ENCODE results near the gene CAMSAP2. TPM values are rescaled to one million over a fixed set of nuclear protein-coding genes. Genes with fewer than 3 reads are reported as not detected.

CAMSAP2 gene
- total and polyA plus RNA-seq, 8 donors = 2.7 to 10.3 (median 4.4) TPM

- H3K27ac ChIP-seq = no peak overlapping the region
- ATAC-seq (no peak), DNase-seq (no peak), FAIRE-seq (no peak)
- H3K36me3 ChIP-seq = no peaks in the 10 kb centered on the region
- H3K27me3 ChIP-seq = no peaks in the 10 kb centered on the region
- no peak for TF ChIP-seq CTCF (IDR thresholded peaks at IDR 0.05)
- intact Hi-C loops (cut with DNase I) = no loop called here
- H3K4me1 ChIP-seq = no peaks in the 10 kb centered on the region
- H3K9me3 ChIP-seq = no peaks in the 10 kb centered on the region
- 74 to 83% methylated on average over 3 of the region's 3 CpGs for WGBS, 2 donors
- no peak overlapping the region for H3K4me3 ChIP-seq
Observed at GRCh38 chr1:200704986-200705500, 33.6 kb upstream of the CAMSAP2 start.

DNA sequence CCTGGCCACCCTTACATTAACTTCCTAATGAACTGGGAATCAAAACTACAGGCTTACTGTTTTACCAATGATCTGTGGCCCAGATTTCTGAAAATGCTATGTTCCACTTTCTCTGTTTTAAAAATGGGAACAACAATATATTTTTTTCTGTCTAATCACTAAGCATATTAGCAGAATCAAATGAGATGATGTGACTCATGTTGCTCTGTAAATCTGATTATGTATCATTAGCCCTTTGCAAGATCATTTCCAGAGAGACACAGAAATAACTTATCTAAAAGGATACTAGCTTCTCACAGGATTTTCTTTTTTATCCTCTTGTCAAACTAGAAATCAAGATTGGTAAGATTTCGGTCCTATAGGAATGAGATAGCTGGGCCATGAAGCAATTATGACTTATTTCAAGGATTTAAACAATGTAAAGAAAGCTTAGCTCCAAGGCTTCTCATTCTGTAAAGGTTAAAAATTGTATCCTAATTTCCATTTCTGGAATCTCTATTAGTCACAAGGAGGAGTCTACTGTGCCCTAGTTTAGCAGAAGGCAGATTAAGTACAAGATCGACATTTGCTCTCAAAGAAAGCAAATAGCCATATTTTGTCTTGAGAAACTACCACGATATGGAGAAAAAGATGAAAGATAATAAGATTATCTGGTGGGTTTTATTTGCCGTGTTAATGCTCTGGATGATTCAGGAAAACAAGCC is 32.4 kb upstream of the CAMSAP2 start:
- Histone ChIP-seq H3K4me3 (no peak overlapping the region), H3K36me3 (no peaks in the 10 kb centered on the region), H3K27ac (no peak overlapping the region), H3K9me3 (no peaks in the 10 kb centered on the region), H3K27me3 (no peaks in the 10 kb centered on the region), H3K4me1 (no peaks in the 10 kb centered on the region)
- FAIRE-seq = no peak
- 71 to 73% methylated on average over 4 of the region's 4 CpGs for WGBS, 2 donors
- no peak for ATAC-seq
- DNase-seq = no peak
- intact Hi-C loops (cut with DNase I) = no loop called here
- TF ChIP-seq CTCF (IDR thresholded peaks at IDR 0.05) = no peak

DNA sequence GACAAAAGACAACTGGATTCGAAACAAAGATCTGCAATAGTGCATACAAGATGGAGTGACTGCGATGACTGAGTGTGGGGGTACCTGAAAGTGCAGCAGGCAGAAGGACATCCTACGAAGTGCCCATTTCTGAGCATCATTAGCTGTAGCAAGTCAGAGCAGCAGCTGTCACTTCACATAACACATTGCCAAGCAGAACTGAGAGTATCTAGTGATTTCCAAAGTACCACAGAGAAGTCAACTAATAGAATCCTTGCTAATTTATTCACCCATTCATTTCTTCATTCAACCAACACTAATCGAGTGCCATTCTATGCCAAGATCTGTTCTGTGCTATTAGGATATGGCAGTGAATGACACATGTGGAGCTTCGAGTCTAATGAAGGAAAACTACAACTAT is 31.6 kb upstream of the CAMSAP2 start:
- DNase-seq = no peak
- whole genome bisulfite sequencing, 2 donors = 79 to 82% methylated on average over 5 of the region's 5 CpGs
- Histone ChIP-seq H3K4me3 (no peak overlapping the region), H3K4me1 (no peaks in the 10 kb centered on the region), H3K9me3 (no peaks in the 10 kb centered on the region), H3K27ac (no peak overlapping the region), H3K36me3 (no peaks in the 10 kb centered on the region), H3K27me3 (no peaks in the 10 kb centered on the region)
- no peak for ATAC-seq
- no peak for FAIRE-seq
- TF ChIP-seq CTCF (IDR thresholded peaks at IDR 0.05) = no peak
- intact Hi-C loops (cut with DNase I) = no loop called here

DNA sequence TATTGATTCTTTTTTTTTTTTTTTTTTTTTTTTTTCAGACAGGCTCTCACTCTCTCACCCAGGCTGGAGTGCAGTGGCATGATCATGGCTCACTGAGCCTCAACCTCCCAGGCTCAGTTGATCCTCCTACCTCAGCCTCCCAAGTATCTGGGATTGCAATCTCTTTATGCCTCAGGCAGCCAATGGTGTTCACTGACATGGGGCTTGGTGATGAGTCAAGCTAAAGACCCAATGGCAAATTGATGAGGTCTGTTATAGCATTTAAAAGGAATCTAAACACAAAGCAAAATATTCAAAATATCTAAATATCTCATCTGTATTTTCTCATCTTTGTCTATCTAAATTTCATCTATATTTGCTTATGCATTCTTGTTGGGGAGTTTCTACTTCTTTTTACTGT is 30.5 kb upstream of the CAMSAP2 start:
- Histone ChIP-seq H3K9me3 (no peaks in the 10 kb centered on the region), H3K4me1 (no peaks in the 10 kb centered on the region), H3K27me3 (no peaks in the 10 kb centered on the region), H3K27ac (no peak overlapping the region), H3K4me3 (no peak overlapping the region), H3K36me3 (no peaks in the 10 kb centered on the region)
- intact Hi-C loops (cut with DNase I) = no loop called here
- TF ChIP-seq CTCF (IDR thresholded peaks at IDR 0.05) = no peak
- no peak for DNase-seq
- no peak for FAIRE-seq
- no peak for ATAC-seq

DNA sequence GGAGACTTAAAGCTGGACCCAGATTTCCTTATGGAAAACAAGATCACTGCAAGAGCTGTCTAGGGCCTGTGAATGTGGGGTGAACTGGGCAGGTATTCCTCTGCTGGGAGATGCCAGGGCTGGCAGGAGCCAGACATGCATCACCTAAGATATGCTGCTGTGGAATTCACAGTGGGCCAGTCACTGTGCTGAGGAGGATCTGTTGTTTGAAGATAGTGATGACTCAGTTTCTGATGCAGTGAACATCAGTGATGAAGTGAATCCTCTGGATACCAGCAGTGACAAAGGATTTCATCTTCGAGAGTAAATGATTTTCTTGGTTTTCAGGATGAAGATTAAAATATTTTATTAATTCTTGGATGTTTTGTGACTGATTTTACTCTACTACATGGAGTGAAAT is 29.9 kb upstream of the CAMSAP2 start:
- H3K4me3 ChIP-seq = no peak overlapping the region
- H3K36me3 ChIP-seq = no peaks in the 10 kb centered on the region
- WGBS, 2 donors = 75 to 84% methylated on average over 1 of the region's 1 CpG
- ATAC-seq (no peak), FAIRE-seq (no peak), DNase-seq (no peak)
- no peaks in the 10 kb centered on the region for H3K4me1 ChIP-seq
- no peaks in the 10 kb centered on the region for H3K9me3 ChIP-seq
- no peak for TF ChIP-seq CTCF (IDR thresholded peaks at IDR 0.05)
- H3K27me3 ChIP-seq = no peaks in the 10 kb centered on the region
- intact Hi-C loops (cut with DNase I) = no loop called here
- no peak overlapping the region for H3K27ac ChIP-seq

All from pancreas (tissue), 10 donors.